H9 (cell line): ENCODE measurements around the gene RHBDL1. TPM values are rescaled to one million over a fixed set of nuclear protein-coding genes. Genes with fewer than 3 reads are reported as not detected.

Experiments
- DNase-seq: peaks from one replicate; pipeline ENCODE4 v3.0.0-alpha.2; 2017
- H2AFZ ChIP-seq: one replicate; pipeline ENCODE4 v1.6.1; 2013; ENCODE audit warnings: mild to moderate bottlenecking, low read length, control low read depth, moderate library complexity
- H2AK5ac ChIP-seq: 2 replicates; pipeline ENCODE4 v1.6.1; 2013; ENCODE audit warnings: low read length, control low read depth, mixed read lengths; ENCODE audit not compliant: insufficient read length
- H2BK120ac ChIP-seq: one replicate; pipeline ENCODE4 v1.6.1; 2013; ENCODE audit warnings: low read depth, mild to moderate bottlenecking, low read length, control low read depth, inconsistent platforms; ENCODE audit not compliant: poor library complexity, severe bottlenecking
- H2BK12ac ChIP-seq: 2 replicates; pipeline ENCODE4 v1.6.1; 2013; ENCODE audit warnings: low read length, control low read depth, mixed read lengths, low read depth; ENCODE audit not compliant: insufficient read length
- H2BK15ac ChIP-seq: 2 replicates; pipeline ENCODE4 v1.6.1; 2013; ENCODE audit warnings: low read depth, low read length, control low read depth
- H2BK20ac ChIP-seq: one replicate; pipeline ENCODE4 v1.6.1; 2013; ENCODE audit warnings: low read depth, mild to moderate bottlenecking, low read length, control low read depth, inconsistent platforms; ENCODE audit not compliant: poor library complexity, severe bottlenecking
- H2BK5ac ChIP-seq: 2 replicates; pipeline ENCODE4 v1.6.1; 2013; ENCODE audit warnings: low read length, control low read depth, mixed read lengths; ENCODE audit not compliant: insufficient read length
- H3K14ac ChIP-seq: 2 replicates; pipeline ENCODE4 v1.6.1; 2013; ENCODE audit warnings: low read length, control low read depth; ENCODE audit not compliant: insufficient read depth
- H3K18ac ChIP-seq: 2 replicates; pipeline ENCODE4 v1.6.1; 2013; ENCODE audit warnings: low read depth, mild to moderate bottlenecking, mixed read lengths, low read length, control low read depth; ENCODE audit not compliant: insufficient read length
- H3K23ac ChIP-seq: 2 replicates; pipeline ENCODE4 v1.6.1; 2013; ENCODE audit warnings: low read length, control low read depth, mixed read lengths, low read depth; ENCODE audit not compliant: insufficient read length
- H3K23me2 ChIP-seq: 2 replicates; pipeline ENCODE4 v1.6.1; 2013; ENCODE audit warnings: low read depth, mild to moderate bottlenecking, mixed read lengths, low read length, control low read depth; ENCODE audit not compliant: insufficient read length, poor library complexity, severe bottlenecking
- H3K27ac ChIP-seq: 2 replicates; pipeline ENCODE4 v1.5.1; 2013; ENCODE audit warnings: low read length, control low read depth, mixed read lengths, low read depth; ENCODE audit not compliant: insufficient read length
- H3K27me3 ChIP-seq: 2 replicates; pipeline ENCODE4 v1.6.1; 2013; ENCODE audit warnings: low read length, control low read depth, inconsistent platforms; ENCODE audit not compliant: insufficient read depth
- H3K4ac ChIP-seq: 2 replicates; pipeline ENCODE4 v1.6.1; 2013; ENCODE audit warnings: low read depth, mild to moderate bottlenecking, control low read depth, inconsistent platforms, low read length, moderate library complexity
- H3K4me1 ChIP-seq: 2 replicates; pipeline ENCODE4 v1.6.1; 2013; ENCODE audit warnings: low read length, control low read depth, inconsistent platforms; ENCODE audit not compliant: insufficient read depth
- H3K4me2 ChIP-seq: 2 replicates; pipeline ENCODE4 v1.6.1; 2013; ENCODE audit warnings: low read length, control low read depth, mixed read lengths; ENCODE audit not compliant: insufficient read length, insufficient read depth
- H3K56ac ChIP-seq: 2 replicates; pipeline ENCODE4 v1.6.1; 2013; ENCODE audit warnings: low read depth, mild to moderate bottlenecking, mixed read lengths, low read length, control low read depth; ENCODE audit not compliant: insufficient read length
- H3K79me1 ChIP-seq: 2 replicates; pipeline ENCODE4 v1.6.1; 2013; ENCODE audit warnings: low read depth, mild to moderate bottlenecking, moderate library complexity, low read length, control low read depth, inconsistent platforms; ENCODE audit not compliant: insufficient read depth, poor library complexity, severe bottlenecking
- H3K79me2 ChIP-seq: 2 replicates; pipeline ENCODE4 v1.6.1; 2013; ENCODE audit warnings: low read length, control low read depth, inconsistent platforms; ENCODE audit not compliant: insufficient read depth
- H3K9ac ChIP-seq: 2 replicates; pipeline ENCODE4 v1.6.1; 2013; ENCODE audit warnings: low read length, control low read depth, mixed read lengths; ENCODE audit not compliant: insufficient read length; ENCODE audit errors: extremely low read depth
- H3K9me3 ChIP-seq: one replicate; pipeline ENCODE4 v1.6.1; 2013; ENCODE audit warnings: low read depth, low read length, inconsistent platforms; ENCODE audit not compliant: control insufficient read depth
- H3T11ph ChIP-seq: one replicate; pipeline ENCODE4 v1.6.1; 2013; ENCODE audit warnings: mild to moderate bottlenecking, low read length, control low read depth, inconsistent platforms
- H4K20me1 ChIP-seq: one replicate; pipeline ENCODE4 v1.6.1; 2013; ENCODE audit not compliant: control insufficient read depth, insufficient read length, insufficient read depth
- H4K5ac ChIP-seq: 2 replicates; pipeline ENCODE4 v1.6.1; 2013; ENCODE audit warnings: low read depth, mild to moderate bottlenecking, mixed read lengths, low read length, control low read depth; ENCODE audit not compliant: insufficient read length
- H4K8ac ChIP-seq: replicated peaks from 2 replicates; pipeline ENCODE4 v1.6.1; 2013; ENCODE audit warnings: low read length, control low read depth, mixed read lengths, low read depth; ENCODE audit not compliant: insufficient read length
- H4K91ac ChIP-seq: 2 replicates; pipeline ENCODE4 v1.6.1; 2013; ENCODE audit warnings: low read depth, mild to moderate bottlenecking, moderate library complexity, mixed read lengths, low read length, control low read depth; ENCODE audit not compliant: insufficient read length
- H3K27ac Mint-ChIP-seq, 3 experiments: 2 replicates in 2 of 3; 3 replicates in 1 of 3; pipeline ENCODE4 v1.8.0; 2020 to 2021; ENCODE audit warnings: mixed read lengths in 3 of 3, mild to moderate bottlenecking in 1 of 3, moderate library complexity in 1 of 3
- H3K27me3 Mint-ChIP-seq: 2 replicates; pipeline ENCODE4 v1.8.0; 2021; ENCODE audit warnings: low read depth, mild to moderate bottlenecking, moderate library complexity, mixed read lengths
- H3K36me3 Mint-ChIP-seq, 3 experiments: 2 replicates in 2 of 3; 3 replicates in 1 of 3; pipeline ENCODE4 v1.8.0; 2020 to 2021; ENCODE audit warnings: low read depth in 3 of 3, mixed read lengths in 3 of 3; ENCODE audit not compliant: insufficient read depth in 1 of 3
- H3K4me1 Mint-ChIP-seq, 2 experiments: 2 replicates each; pipeline ENCODE4 v1.8.0; 2020; ENCODE audit warnings: mixed read lengths in 2 of 2
- H3K4me3 Mint-ChIP-seq, 2 experiments: 2 replicates in 1 of 2; 3 replicates in 1 of 2; pipeline ENCODE4 v1.8.0; 2020 to 2021; ENCODE audit warnings: mild to moderate bottlenecking in 2 of 2, mixed read lengths in 2 of 2, moderate library complexity in 1 of 2
- H3K9me3 Mint-ChIP-seq, 2 experiments: 2 replicates in 1 of 2; 3 replicates in 1 of 2; pipeline ENCODE4 v1.8.0; 2020; ENCODE audit warnings: mild to moderate bottlenecking in 2 of 2, mixed read lengths in 2 of 2, moderate library complexity in 1 of 2
- CTCF ChIP-seq: fragments of 200-600 bp; sonication (generic); conservative IDR thresholded peaks from 3 replicates; pipeline ENCODE4 v1.8.0; 2021; ENCODE audit warnings: antibody characterized with exemption, mild to moderate bottlenecking
- WGBS: extraction: QIAGEN DNeasy Blood & Tissue Kit; methylation state at CpG from one replicate; pipeline ENCODE4 v1.1.7; 2013; ENCODE audit warnings: missing lambda C conversion rate, low lambda C conversion rate, mixed read lengths; ENCODE audit not compliant: insufficient read length; ENCODE audit errors: extremely low coverage; 5-methylcytosine and 5-hydroxymethylcytosine counted together
- total RNA-seq: library from RNA; stranded (reverse); gene quantifications from 2 replicates; pipeline ENCODE4 v1.2.1, GENCODE V29; 2021

RHBDL1 gene
- total RNA-seq, 1 experiment from 2014 or later: 7.6 TPM

DNA sequence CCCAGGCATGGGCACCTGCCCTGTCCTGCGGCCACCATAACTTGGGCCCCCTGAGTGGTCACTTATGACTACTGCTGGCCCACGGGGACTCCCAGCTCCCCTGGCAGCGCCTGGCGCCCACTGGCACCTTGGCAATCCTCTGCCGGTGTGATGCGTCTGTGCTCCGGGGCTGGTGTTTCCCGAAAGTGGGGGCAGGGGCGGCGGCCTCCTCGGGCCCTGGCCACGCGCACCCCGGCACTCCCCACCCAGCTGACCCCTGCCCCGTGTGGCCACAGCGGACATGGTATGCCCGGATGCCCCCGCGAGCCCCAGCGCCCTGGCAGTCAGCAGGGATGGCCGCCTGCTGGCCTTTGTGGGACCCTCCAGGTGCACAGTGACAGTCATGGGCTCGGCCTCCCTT is 18.0 kb upstream of the RHBDL1 start:
- H4K5ac ChIP-seq: no peak overlapping the region
- no peak overlapping the region for H3K4me2 ChIP-seq

More for the DNA sequence above, 18.0 kb upstream of the RHBDL1 start:
- H2BK12ac ChIP-seq: no peak overlapping the region
- no peak for DNase-seq
- H3K14ac ChIP-seq: no peak overlapping the region
- H3K79me1 ChIP-seq: no peaks in the 10 kb centered on the region
- no peak overlapping the region for H4K8ac ChIP-seq
- no peak overlapping the region for H2BK20ac ChIP-seq
- no peaks in the 10 kb centered on the region for H3K79me2 ChIP-seq
- no peak overlapping the region for H2AK5ac ChIP-seq
- no peaks in the 10 kb centered on the region for H3K27me3 ChIP-seq
- H3K27ac ChIP-seq: no peak overlapping the region
- no peak overlapping the region for H3K56ac ChIP-seq
- Mint-ChIP-seq H3K36me3 (peaks cover 0 to 5% (median 1%) of the 10 kb centered on the region in 3 experiments; a peak in 3 of 7 replicates), H3K4me1 (peaks cover 0 to 5% of the 10 kb centered on the region in 2 experiments; a peak in 2 of 4 replicates), H3K27ac (no peak overlapping the region), H3K9me3 (no peaks in the 10 kb centered on the region), H3K4me3 (no peak overlapping the region), H3K27me3 (no peaks in the 10 kb centered on the region)
- no peak overlapping the region for H3K9ac ChIP-seq
- TF ChIP-seq CTCF: no peak
- H3K4ac ChIP-seq: no peak overlapping the region
- no peak overlapping the region for H2BK120ac ChIP-seq
- no CpG with 5 or more reads among the region's 22 CpGs for WGBS
- no peak overlapping the region for H2BK5ac ChIP-seq
- no peak overlapping the region for H3K23ac ChIP-seq
- no peaks in the 10 kb centered on the region for H3K9me3 ChIP-seq
- no peak overlapping the region for H3T11ph ChIP-seq
- no peak overlapping the region for H2BK15ac ChIP-seq
- H3K23me2 ChIP-seq: no peaks in the 10 kb centered on the region
- H2AFZ ChIP-seq: no peak overlapping the region
- H3K18ac ChIP-seq: no peak overlapping the region
- H3K4me1 ChIP-seq: no peaks in the 10 kb centered on the region; the same call in 1 of the 2 replicates
- H4K91ac ChIP-seq: no peak overlapping the region
- no peaks in the 10 kb centered on the region for H4K20me1 ChIP-seq
